GM18505 (cell line): Measurements from ENCODE around the gene ESR2.
A peak's percentile ranks its signal among the peaks of the same experiment; 100 is the strongest.

Source experiments
- ATAC-seq: cut with Tn5 transposase; IDR thresholded peaks from one replicate; pipeline ENCODE4 v1.9.1; 2021; ENCODE audit not compliant: unreplicated experiment
- POLR2A ChIP-seq: IDR thresholded peaks from 4 replicates; pipeline ENCODE4 v1.6.1; 2011; ENCODE audit warnings: borderline replicate concordance; ENCODE audit not compliant: insufficient read depth, insufficient read length; ENCODE audit errors: extremely low read depth

ESR2 gene

DNA sequence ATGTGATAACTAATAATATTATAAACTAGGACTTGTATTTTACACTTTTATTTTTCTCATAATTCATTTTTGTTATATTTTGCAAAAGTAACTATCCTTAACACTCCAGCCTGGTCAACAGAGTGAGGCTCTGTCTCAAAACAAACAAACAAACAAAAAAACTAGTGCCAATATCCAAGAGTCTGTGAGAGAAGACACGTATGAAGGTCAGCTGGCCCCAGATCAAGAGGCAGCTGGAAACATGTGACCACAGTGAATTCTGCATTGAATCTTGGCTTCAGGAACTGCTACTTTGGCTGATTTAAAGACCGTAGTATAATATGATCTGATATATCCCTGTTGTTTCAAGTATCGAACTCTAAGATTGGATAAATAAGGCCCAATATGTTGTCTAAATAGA is 47.0 kb downstream of the ESR2 start:
- no peak for ATAC-seq
- TF ChIP-seq POLR2A, result no peak

DNA sequence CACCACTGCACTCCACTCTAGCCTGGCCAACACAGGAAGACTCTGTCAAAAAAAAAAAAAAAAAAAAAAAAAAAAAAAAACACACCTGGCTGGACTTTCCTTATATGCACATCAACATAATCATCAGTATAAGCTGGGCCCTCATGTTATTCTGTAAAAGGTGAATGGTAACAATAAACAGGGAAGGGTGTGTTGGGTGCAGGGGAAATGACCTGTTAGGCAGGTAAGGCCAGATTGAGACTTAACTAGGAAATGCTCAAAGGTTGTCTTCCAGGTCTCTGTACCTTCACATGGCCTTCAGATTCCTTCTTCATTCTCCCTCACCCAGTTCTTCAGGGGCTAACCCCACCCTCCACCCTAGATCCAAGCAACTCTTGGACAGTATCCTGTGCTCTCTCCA is 47.5 kb downstream of the ESR2 start:
- no peak for TF ChIP-seq POLR2A
- no peak for ATAC-seq

DNA sequence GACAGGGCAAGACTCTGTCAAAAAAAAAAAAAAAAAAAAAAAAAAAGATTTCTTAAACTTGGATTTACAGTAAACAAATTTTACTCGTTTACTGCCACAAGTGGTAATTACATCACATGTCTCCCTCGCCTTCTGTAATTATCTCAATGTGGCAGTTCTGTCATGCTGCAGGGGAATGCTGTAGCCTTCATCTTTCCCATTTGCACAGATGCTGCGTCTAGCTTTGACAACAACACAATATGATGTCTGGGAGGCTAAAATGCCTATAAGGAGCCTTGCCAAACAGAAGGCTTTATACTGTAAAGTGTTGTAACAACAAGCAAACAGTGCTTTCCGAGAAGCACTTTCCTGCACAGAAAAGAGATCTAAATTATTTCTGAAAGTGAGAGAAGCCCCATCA is 48.7 kb downstream of the ESR2 start:
- ATAC-seq, result no peak
- no peak for TF ChIP-seq POLR2A

DNA sequence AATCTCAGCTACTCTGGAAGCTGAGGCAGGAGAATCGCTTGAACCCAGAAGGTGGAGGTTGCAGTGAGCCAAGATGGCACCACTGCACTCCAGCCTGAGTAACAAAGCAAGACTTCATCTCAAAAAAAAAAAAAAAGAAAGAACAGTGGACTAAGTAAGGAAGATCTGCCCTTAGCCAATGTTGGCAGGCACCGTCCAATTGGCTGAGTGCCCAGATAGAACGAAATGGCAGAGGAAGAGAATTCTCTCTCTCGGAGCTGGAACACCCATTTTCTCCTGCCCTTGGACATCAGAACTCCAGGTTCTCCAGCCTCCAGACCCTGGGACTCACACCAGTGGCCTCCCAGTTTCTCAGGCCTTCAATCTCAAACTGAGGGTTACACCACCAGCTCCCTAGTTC is 49.9 kb downstream of the ESR2 start:
- ATAC-seq, result no peak
- TF ChIP-seq POLR2A, result no peak

DNA sequence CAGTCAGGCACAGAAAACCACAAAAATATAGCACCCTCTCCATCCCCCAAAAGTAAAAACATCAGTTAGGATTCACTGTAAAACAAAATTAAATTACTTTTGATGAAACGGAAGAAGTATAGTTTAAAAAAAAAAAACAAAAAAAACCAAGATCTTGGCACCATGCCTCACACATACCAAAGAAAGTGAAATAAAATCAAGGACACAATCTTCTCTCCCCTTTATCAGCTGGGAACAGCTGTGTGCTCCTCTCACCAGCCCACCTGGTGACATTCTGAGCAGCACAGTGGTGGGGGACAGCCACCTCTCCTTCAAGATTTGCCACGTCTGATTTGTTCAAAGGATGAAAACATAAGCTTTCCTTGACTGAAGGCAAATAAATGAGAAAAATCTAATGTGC is 55.5 kb downstream of the ESR2 start:
- ATAC-seq, result no peak
- TF ChIP-seq POLR2A, result no peak

DNA sequence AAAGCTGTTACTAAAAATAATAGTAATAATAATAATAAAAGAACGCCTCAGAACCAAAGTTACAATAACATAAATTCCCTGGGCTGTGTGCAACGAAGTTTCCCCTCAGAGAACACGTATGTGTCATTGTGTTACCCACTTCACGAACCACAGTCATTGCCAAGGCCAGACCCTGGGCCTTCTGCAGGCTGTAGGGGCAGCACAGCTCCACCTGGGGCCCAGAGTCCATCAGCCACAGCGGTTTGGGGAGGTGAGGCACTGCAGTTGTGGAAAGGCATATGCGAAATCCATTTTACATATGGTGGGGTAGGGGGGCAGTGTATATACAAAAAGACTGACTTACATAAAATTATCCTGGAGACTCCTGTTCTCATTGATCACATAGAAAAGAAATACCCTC is 56.1 kb downstream of the ESR2 start:
- no peak for ATAC-seq
- TF ChIP-seq POLR2A, result no peak

DNA sequence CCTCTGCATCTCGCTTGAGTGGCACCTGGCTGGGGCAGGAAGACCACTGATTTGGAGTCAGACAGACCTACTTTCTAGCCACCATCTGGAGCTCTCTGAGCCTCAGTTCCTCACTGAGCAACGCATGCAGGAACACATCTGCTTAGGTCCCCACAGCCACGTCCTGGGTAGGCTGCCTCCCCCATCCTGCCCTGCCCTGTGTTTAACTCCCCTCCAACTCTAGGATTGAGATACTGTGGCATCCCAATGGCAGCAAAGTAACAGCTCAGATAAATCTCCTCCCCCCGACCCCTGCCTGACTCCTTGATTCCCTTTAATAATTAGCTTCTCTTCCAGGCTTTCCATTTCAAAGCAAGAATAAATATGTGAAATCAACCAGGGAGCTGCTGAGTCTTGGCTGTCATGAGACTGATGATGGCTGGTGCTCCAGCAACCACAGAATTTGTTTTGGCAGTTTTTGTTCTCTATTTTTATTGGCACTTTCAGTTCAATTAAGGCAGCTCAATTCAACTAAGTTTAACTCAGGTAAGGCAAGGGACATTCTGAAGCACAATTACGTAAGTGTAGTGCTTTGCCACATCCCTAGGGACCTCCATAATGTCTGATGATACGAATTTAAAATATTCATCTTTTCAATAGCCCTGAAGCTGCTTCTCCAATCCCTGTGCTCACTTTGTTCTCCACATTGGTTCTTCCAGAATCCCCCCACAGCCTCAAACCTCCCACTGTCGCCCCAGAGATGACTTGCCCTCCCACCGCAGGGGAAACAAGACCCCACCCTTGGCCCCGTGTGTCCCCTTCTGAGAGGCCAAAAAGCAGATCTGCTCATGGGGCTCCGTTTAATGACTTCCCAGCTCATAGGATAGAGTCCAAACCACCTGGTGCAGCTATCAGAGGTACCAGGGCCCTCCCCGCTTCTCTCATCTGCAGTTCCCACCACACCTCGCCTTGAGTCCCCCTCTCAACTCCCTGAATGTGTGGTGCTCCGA is 58.2 kb downstream of the ESR2 start:
- no peak for TF ChIP-seq POLR2A
- ATAC-seq, result peak; percentile 65

DNA sequence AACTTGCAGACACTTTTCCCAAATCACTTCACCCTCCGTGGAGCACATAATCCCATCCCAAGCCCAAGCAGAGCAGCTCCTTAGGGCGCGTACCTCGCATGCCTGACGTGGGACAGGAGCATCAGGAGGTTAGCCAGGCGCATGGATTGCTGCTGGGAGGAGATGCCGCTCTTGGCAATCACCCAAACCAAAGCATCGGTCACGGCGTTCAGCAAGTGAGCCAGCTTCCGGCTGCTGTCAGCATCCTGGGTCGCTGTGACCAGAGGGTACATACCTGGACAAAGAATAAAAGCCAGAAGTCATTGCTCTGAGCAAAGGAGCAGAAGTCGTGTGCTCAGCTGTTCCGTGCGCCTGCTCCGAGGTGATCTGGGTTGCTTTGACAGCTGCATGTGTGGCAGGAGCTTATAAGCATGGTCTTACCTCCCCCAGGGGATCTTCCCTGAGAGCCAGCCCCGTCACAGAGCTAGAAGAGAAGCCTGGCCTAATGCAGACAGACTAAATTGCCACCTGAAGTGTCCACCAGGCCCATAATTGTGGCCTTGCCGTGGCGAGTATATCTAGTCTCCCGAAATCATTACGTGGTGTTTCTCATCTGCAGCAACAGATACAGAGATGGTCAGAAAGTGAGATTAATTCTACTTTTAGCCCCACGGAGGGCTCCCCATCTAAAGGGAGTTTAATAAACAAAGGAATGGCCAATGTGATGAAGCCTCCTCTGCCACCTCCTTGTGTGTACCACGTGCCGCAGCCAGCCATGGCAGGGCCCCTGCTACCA is 59.1 kb downstream of the ESR2 start:
- TF ChIP-seq POLR2A, result no peak
- ATAC-seq, result peak; percentile 1

DNA sequence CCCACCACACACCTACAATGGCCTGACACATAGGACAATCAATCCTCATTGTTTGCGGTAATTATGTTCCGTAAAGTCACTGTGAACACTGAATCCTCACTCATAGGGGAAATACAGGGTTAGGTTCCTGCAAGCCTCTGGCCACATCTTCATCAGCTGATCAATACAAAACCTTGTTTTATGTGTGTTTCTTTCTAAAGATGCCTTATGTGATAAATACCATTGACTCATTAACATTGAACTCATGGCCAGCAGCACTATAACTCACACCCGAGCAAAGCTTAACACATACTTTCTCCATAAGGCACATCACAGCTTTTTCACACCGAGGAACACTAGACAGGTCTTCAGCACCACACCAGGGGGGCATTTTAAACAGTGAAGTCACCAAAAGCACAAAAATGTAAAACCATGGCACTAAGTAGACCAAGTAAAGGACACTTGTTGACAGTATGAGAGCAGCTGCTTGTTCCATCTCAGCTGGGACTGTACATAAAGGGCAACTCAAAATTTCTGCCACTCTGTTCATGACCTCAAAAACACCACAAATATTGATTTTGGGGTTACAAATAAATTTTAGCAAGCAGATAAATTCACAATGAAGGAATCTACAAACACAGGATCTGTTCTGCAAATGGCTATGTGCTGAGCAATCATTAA is 60.5 kb downstream of the ESR2 start:
- no peak for ATAC-seq

DNA sequence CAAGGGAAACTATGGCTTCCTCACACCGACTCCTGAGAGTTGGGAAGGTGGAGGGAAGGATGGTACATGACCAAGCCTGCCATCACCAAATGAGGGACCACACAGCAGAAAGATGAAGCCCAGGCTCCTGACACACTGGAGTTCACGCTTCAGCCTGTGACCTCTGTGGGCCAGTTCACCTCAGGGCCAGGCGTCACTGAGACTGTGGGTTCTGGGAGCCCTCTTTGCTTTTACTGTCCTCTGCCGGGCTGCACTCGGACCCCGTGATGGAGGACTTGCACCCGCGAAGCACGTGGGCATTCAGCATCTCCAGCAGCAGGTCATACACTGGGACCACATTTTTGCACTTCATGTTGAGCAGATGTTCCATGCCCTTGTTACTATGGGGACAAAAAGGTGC is 61.2 kb downstream of the ESR2 start:
- no peak for ATAC-seq
- TF ChIP-seq POLR2A, result no peak

More for the DNA sequence above, 60.5 kb downstream of the ESR2 start:
- TF ChIP-seq POLR2A, result no peak

DNA sequence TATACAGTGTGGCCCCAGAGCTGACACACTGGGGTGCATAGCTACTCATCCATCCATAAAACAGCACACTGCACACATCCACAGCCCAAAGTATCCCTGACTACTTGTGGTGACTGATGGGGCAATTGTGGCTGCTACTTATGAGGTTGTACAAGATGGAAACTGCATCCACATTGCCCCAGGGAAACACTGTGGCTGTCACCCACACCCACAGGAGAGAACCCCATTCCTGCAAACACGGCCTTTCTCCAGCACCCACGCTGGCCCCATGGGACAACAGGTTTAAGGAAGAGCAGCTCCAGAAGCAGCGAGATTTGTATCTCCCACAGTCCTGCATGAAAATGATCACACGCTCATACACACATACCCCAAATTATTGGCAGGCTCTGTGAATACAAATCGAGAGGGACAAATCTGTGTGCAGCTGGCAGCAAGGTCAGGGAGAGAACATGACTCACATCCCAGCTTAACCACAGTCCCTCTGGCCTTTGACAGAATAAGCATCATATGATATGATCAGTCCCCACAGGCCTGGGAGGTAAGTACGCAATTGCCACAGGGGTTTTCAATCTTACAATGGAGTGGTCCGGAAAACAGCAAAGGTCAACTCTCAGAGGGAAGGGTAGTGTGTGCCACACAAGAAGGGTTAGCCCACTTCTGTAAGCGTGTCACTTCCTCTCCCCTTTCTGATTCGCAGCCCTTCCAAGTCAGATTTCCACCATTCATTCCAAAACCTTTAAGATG is 61.9 kb downstream of the ESR2 start:
- no peak for TF ChIP-seq POLR2A
- no peak for ATAC-seq

DNA sequence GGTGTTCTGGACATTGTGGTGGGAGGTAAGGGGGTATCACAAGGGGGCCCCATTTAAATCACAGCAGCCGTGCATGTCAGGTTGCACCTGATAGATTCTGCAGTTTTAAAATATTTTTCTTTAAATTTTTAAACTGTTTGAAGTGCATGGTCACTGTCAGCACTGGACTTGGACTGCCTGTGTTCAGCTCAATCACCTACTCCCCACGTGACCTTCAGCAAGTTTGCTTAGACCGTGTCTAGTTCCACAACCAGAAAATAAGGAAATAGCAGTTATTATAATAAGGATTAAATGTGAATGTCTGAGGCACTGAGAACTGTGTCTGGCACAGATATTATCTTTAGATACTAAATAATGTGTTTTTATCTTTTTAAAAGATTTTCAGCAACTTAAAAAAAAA is 64.7 kb downstream of the ESR2 start:
- TF ChIP-seq POLR2A, result no peak
- ATAC-seq, result no peak

DNA sequence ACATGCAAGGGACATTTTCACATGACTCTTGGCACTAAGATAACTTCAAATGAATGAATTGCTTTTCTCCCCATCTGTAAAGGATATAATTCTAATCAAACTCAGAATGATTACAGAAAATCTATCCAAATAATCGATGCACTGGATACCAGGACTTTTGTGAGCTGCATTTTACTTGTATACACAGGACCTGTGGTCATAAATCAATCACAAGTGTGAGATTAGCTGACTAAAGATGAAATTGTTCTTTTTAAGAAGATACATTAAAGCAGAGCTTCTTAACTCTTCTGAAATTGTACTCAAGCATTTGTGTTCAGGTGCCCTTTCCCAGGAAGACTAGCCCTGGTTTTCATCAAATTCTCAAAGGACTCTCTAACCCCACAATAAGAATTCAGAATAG is 66.3 kb downstream of the ESR2 start:
- ATAC-seq, result no peak
- no peak for TF ChIP-seq POLR2A
